Ovary (tissue), 3 donors: ENCODE results near the gene ZNF397.

Experiments
- CTCF ChIP-seq, 3 donors: fragments of 450-650 bp in 2 of 3; fragments of 200-600 bp in 1 of 3; IDR thresholded peaks; one replicate each; pipeline versions ENCODE4 v1.5.1 to v1.8.0; 2016 to 2022; ENCODE audit warnings: antibody characterized with exemption in 3 of 3, mild to moderate bottlenecking in 1 of 3
- EP300 ChIP-seq: sonication (generic); formaldehyde crosslinking; IDR thresholded peaks from one replicate; pipeline ENCODE4 v1.6.1; 2017; ENCODE audit warnings: antibody characterized with exemption
- donor health status: DM: no; HTN: no; CAD: no.

DNA sequence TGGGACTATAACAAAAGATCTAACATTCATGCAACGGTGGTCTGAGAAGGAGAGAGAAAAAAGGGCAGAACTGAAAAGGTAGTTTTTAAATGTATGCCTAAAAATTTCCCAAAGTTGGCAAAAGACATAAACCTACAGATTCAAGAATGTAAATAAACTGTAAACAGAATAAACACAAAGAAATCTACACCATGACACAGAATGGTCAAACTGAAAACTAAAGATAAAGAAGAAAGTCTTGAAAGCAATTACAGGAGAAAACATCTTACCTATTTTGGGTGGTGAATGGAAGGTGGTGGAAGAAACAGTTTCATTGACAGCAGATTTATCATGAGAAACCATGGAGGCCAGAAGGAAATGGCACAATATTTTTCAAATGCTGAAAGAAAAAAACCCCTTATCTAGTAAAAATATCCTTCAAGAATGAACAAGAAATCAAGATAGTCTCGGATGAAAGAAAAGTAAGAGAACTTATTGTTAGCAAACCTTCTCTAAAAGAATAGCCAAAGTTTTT, 35.6 kb upstream of the ZNF397 start:
- no peak for TF ChIP-seq CTCF (IDR thresholded peaks at IDR 0.05)
- TF ChIP-seq EP300: no peak
